ENCODE results near the gene ADGRL2. TPM values are rescaled to one million over a fixed set of nuclear protein-coding genes. Genes with fewer than 3 reads are reported as not detected.

The ADGRL2 gene
- polyA plus RNA-seq, 1 of the 3 experiments (the other 2 are of a cell fraction), result 40.3 TPM

- Histone ChIP-seq H3K79me2 (ENCODE audit: insufficient read depth) (peaks cover 75% of the 10 kb centered on the region), H3F3A (replicated peaks; ENCODE audit: insufficient read depth) (peaks cover 15% of the 10 kb centered on the region), H3K27ac (ENCODE audit: low read depth in 2 of 2, low read length in 1 of 2) (no peak overlapping the region; a peak in 1 of 4 replicates), H3K9ac (no peak overlapping the region), H2AFZ (ENCODE audit: low read depth) (no peak overlapping the region), H3K9me3 (no peaks in the 10 kb centered on the region), H3K36me3 (replicated peaks in 1 of 2; ENCODE audit: control insufficient read depth in 1 of 2, insufficient read depth in 2 of 2, low read length in 1 of 2) (no peaks in the 10 kb centered on the region), H4K20me1 (ENCODE audit: insufficient read depth) (peaks cover 15% of the 10 kb centered on the region; the same call in 1 of the 2 replicates), H3K4me2 (no peak overlapping the region), H3K9me2 (no peaks in the 10 kb centered on the region), H3K4me3 (ENCODE audit: low read depth in 2 of 2, low read length in 1 of 2) (no peak overlapping the region), H3K4me1 (ENCODE audit: control insufficient read depth in 1 of 2, insufficient read depth in 2 of 2, low read depth in 1 of 2, low read length in 1 of 2) (peaks cover 4 to 21% of the 10 kb centered on the region in 2 experiments; a peak in 3 of 4 replicates), H3K27me3 (ENCODE audit: insufficient read depth) (no peaks in the 10 kb centered on the region)
- ChIA-PET POLR2A (no interaction called here), CTCF (interaction anchor here (2.0 kb wide), 1 partner anchor 19 kb away, joined by 4 read pairs; no protein-coding TSS in a partner anchor)
- DNase-seq, result no peak
- TF ChIP-seq GABPA (IDR thresholded peaks at IDR 0.05; ENCODE audit: low read depth) (no peak), FOSL2 (IDR thresholded peaks at IDR 0.05; ENCODE audit: borderline replicate concordance, low read depth) (no peak), TAF1 (IDR thresholded peaks at IDR 0.05; ENCODE audit: borderline replicate concordance, low read depth, low read length) (no peak), ELF1 (IDR thresholded peaks at IDR 0.05) (no peak), RFX5 (IDR thresholded peaks at IDR 0.05; ENCODE audit: low read length) (no peak), YY1 (IDR thresholded peaks at IDR 0.05; ENCODE audit: low read depth) (no peak), MEF2A (IDR thresholded peaks at IDR 0.05; ENCODE audit: borderline replicate concordance, low read depth) (no peak), REST (IDR thresholded peaks at IDR 0.05; ENCODE audit: low read depth, low read length) (no peak), EZH2phosphoT487 (IDR thresholded peaks at IDR 0.05; ENCODE audit: borderline replicate concordance, low read depth) (no peak), GATA2 (CRISPR knock-in tag; IDR thresholded peaks at IDR 0.05) (no peak), RXRA (IDR thresholded peaks at IDR 0.05; ENCODE audit: borderline replicate concordance, low read depth) (no peak), POLR2AphosphoS5 (IDR thresholded peaks at IDR 0.05; ENCODE audit: low read depth, low read length) (no peak), EP300 (IDR thresholded peaks at IDR 0.05; ENCODE audit: borderline replicate concordance in 1 of 2, low read depth in 1 of 2, low read length in 1 of 2) (no peak), CTCF (IDR thresholded peaks at IDR 0.05) (no peak), JUND (IDR thresholded peaks at IDR 0.05) (no peak), TEAD4 (IDR thresholded peaks at IDR 0.05; ENCODE audit: borderline replicate concordance, insufficient read depth) (no peak)
- WGBS (ENCODE audit: low lambda C conversion rate), result 90% methylated on average over 1 of the region's 1 CpG
Observed at GRCh38 chr1:81880781-81881180, 80.0 kb downstream of the ADGRL2 start.

All from SK-N-SH (cell line).